AG04450 (cell line): ENCODE measurements around the gene ECSCR. TPM values are rescaled to one million over a fixed set of nuclear protein-coding genes. Genes with fewer than 3 reads are reported as not detected.
"Not testable (repeated sequence)": the region's sequence is repeated elsewhere in the genome, so short reads cannot be mapped to it uniquely, and the experiment has no call there.

Source experiments
- CTCF ChIA-PET: fragments of 300-600, 350-600 bp; formaldehyde crosslinking; extraction: SDS; loops from one replicate; lab custom pipeline; 2022; ENCODE audit warnings: antibody characterized with exemption, inconsistent platforms; lab: Charles Lee
- POLR2A ChIA-PET: fragments of 350-600 bp; formaldehyde crosslinking; extraction: SDS; loops from one replicate; lab custom pipeline; 2021; ENCODE audit warnings: antibody characterized with exemption, inconsistent platforms; lab: Yijun Ruan, JAX
- DNase-seq: peaks from one replicate; pipeline ENCODE4 v3.0.0-alpha.2; 2011; ENCODE audit warnings: low read depth, low spot score
- H3K27ac ChIP-seq: one replicate; pipeline ENCODE4 v1.5.1; 2012; ENCODE audit warnings: low read depth, low read length, control low read depth
- H3K27me3 ChIP-seq: one replicate; pipeline ENCODE4 v1.6.0; 2012; ENCODE audit warnings: low read length; ENCODE audit not compliant: control insufficient read depth, insufficient read depth
- H3K4me3 ChIP-seq: 2 replicates; pipeline ENCODE4 v1.5.1; 2011; ENCODE audit warnings: mild to moderate bottlenecking, low read depth, low read length, control low read depth
- H3K9me3 ChIP-seq: 2 replicates; pipeline ENCODE4 v1.5.1; 2012; ENCODE audit warnings: low read length; ENCODE audit not compliant: control insufficient read depth, insufficient read depth
- polyA minus RNA-seq: library from RNA; depleted of rRNA, polyadenylated mRNA; stranded (reverse); fragments of >200 nt; gene quantifications from 2 replicates; pipeline ENCODE4 v1.2.3, GENCODE V29; 2011; rRNA and poly(A)+ RNA removed
- polyA plus RNA-seq: library from polyadenylated mRNA; depleted of rRNA; stranded (reverse); fragments of >200 nt; gene quantifications from 2 replicates; pipeline ENCODE4 v1.2.3, GENCODE V29; 2011; rRNA removed
- TF ChIP-seq, protein P1 (sequence below): IDR thresholded peaks from 2 replicates; pipeline ENCODE4 v1.5.1; 2011; ENCODE audit warnings: low read depth, low read length, control low read depth, inconsistent platforms

Gene ECSCR, protein sequence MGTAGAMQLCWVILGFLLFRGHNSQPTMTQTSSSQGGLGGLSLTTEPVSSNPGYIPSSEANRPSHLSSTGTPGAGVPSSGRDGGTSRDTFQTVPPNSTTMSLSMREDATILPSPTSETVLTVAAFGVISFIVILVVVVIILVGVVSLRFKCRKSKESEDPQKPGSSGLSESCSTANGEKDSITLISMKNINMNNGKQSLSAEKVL
- 0.82 and 1.1 TPM in 2 replicates for polyA plus RNA-seq
- 0.64 and 0.91 TPM in 2 replicates for polyA minus RNA-seq

DNA sequence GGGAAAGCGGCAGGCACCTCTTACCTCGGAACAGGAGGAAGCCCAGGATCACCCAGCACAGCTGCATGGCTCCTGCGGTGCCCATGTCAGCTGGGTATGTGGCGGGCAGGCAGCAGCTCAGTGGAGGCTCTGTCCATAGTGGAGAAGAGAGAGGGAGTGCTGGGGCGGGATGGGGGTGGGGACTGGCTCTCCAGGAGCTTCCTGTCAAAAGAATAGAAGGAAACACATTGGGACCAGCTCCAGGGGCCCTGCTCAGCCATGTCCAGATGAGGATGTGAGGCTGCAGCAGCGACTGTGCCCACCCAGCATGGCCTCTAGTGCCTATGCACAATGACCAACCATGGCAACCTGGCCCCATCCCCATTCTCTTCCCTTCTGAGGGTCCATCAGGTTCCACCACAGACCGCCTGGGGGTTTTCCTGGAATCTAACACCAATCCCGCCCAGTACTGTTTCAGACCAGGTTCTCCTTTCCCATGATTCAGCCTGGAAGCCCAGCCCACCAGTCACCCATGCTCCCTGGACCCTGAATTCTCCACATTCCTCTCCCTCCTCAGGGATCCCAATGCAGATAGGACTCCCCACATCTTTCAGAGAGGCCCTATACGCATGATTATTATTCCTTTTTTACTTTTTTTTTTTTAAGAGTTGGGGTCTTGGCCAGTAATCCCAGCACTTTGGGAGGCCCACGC, at the start of gene ECSCR:
TSS of gene ECSCR (minus strand) at position 158 of the 691 bp plus-strand sequence. CDS start at position 85, 73 bp downstream.
- TF ChIP-seq, protein P1, sequence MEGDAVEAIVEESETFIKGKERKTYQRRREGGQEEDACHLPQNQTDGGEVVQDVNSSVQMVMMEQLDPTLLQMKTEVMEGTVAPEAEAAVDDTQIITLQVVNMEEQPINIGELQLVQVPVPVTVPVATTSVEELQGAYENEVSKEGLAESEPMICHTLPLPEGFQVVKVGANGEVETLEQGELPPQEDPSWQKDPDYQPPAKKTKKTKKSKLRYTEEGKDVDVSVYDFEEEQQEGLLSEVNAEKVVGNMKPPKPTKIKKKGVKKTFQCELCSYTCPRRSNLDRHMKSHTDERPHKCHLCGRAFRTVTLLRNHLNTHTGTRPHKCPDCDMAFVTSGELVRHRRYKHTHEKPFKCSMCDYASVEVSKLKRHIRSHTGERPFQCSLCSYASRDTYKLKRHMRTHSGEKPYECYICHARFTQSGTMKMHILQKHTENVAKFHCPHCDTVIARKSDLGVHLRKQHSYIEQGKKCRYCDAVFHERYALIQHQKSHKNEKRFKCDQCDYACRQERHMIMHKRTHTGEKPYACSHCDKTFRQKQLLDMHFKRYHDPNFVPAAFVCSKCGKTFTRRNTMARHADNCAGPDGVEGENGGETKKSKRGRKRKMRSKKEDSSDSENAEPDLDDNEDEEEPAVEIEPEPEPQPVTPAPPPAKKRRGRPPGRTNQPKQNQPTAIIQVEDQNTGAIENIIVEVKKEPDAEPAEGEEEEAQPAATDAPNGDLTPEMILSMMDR = no peak
- no peak for DNase-seq
- Histone ChIP-seq H3K4me3 (no peak within 1 kb of the TSS), H3K9me3 (no peaks in the 10 kb centered on the region), H3K27ac (peak within 1 kb of the TSS; percentile 31), H3K27me3 (no peaks in the 10 kb centered on the region)
- POLR2A ChIA-PET = no interaction called here
- CTCF ChIA-PET = no interaction called here

DNA sequence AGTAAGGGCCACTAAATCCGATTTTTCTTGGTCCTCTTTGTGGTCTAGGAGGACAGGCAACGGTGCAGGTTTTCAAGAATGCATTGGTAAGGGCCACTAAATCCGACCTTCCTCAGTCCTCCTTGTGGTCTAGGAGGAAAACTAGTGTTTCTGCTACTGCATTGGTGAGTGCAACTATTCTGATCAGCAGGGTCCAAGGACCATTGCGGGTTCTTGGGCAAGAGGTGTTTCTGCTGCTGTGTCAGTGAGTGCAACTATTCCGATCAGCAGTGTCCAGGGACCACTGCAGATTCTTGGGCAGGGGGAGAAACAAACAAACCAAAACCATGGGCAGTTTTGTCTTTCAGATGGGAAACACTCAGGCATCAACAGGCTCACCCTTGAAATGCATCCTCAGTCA, 42.2 kb upstream of the ECSCR start:
- H3K27me3 ChIP-seq, DNase-seq, H3K9me3 ChIP-seq, POLR2A ChIA-PET, H3K4me3 ChIP-seq, H3K27ac ChIP-seq: not testable (repeated sequence)
- CTCF ChIA-PET = interaction anchor here (0.9 kb wide), 1 partner anchor 8 kb away, joined by 3 read pairs; no protein-coding TSS in a partner anchor

DNA sequence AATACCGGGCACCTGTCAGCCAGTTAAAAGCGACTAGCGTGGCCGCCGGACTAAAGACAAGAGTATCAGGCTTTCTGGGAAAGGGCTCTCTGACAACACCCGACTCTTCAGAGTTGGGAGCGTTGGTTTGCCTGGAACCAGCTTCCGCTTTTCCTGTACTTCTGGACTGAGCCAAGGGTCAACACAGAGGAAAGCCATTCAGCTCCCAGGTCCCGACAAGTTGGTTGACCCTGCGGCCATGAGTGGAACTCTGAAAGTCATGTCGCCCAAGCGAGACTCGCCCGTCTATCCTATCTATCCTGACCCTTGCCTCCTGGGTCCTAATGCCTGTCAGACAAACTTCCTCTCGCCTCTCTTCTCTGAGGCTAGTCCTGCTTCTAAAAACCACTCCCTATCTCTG, 41.3 kb upstream of the ECSCR start:
- POLR2A ChIA-PET, H3K4me3 ChIP-seq, H3K27ac ChIP-seq, DNase-seq, H3K9me3 ChIP-seq, H3K27me3 ChIP-seq: not testable (repeated sequence)
- CTCF ChIA-PET = interaction anchor here (0.9 to 2.5 kb wide), 3 partner anchors 9 to 22 kb away, joined by 3 to 6 read pairs (median 3); partner anchors contain the start of gene STING1

DNA sequence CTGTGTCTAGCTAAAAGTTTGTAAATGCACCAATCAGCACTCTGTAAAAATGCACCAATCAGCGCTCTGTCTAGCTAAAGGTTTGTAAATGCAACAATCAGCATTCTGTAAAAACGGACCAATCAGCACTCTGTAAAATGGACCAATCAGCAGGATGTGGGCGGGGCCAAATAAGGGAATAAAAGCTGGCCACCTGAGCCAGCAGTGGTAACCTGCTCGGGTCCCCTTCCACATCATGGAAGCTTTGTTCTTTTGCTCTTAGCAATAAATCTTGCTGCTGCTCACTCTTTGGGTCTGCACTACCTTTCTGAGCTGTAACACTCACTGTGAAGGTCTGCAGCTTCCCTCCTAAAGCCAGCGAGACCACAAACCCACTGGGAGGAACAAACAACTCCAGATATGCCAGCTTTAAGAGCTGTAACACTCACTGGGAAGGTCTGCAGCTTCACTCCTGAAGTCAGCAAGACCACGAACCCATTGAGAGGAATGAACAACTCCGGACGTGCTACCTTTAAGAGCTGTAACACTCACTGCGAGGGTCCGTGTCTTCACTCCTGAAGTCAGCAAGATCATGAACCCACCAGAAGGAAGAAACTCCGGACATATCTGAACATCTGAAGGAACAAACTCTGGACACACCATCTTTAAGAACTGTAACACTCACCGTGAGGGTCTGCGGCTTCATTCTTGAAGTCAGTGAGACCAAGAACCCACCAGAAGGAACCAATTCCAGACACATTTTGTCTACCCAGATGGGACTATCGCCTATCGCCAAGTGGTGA, 40.7 kb upstream of the ECSCR start:
- ChIA-PET POLR2A (interaction anchor here (1.0 kb wide), 1 partner anchor 22 kb away, joined by 3 read pairs; no protein-coding TSS in a partner anchor), CTCF (interaction anchor here (1.0 to 2.5 kb wide), 2 partner anchors 14 to 21 kb away, joined by 3 to 6 read pairs; partner anchors contain the start of gene STING1)
- not testable (repeated sequence) for DNase-seq, H3K4me3 ChIP-seq, H3K27ac ChIP-seq, H3K27me3 ChIP-seq, H3K9me3 ChIP-seq

DNA sequence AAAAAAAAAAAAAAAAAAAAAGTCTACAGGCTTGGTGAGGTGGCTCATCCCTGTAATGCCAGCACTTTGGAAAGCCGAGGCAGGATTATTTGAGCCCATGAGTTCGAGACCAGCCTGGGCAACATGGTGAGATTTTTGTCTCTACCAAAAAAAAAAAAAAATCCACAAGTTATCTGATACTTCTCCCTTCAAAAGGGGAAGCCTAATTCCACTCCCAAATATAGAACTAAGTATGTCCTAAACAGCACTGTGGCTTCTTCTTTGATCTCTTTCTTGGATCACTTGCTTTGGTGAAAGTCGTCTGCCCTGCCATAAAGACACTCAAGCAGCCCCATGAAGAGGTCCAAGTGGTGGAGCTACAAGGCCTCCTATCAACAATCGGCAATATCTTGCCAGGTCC, 38.8 kb upstream of the ECSCR start:
- Histone ChIP-seq H3K4me3 (no peak overlapping the region), H3K9me3 (no peaks in the 10 kb centered on the region), H3K27me3 (no peaks in the 10 kb centered on the region), H3K27ac (no peak overlapping the region)
- no peak for DNase-seq
- TF ChIP-seq, protein P1 = no peak
- CTCF ChIA-PET = interaction anchor here (1.4 kb wide), 1 partner anchor 16 kb away, joined by 3 read pairs; no protein-coding TSS in a partner anchor
- POLR2A ChIA-PET = no interaction called here
